HepG2 (cell line): ENCODE data around the gene ZDHHC19. TPM values are rescaled to one million over a fixed set of nuclear protein-coding genes. Genes with fewer than 3 reads are reported as not detected.

Source experiments
- IRF2 ChIP-seq: IDR thresholded peaks from 2 replicates; pipeline ENCODE4 v1.6.1; 2018; ENCODE audit warnings: missing genetic modification reagents, missing compliant biosample characterization
- NR2F6 ChIP-seq, 2 experiments: IDR thresholded peaks; 2 replicates each; pipeline ENCODE4 v1.6.1; 2016; ENCODE audit warnings: antibody characterized with exemption in 1 of 2, mild to moderate bottlenecking in 1 of 2
- SPEN ChIP-seq: sonication (generic); formaldehyde crosslinking; IDR thresholded peaks from 2 replicates; pipeline ENCODE4 v1.5.1; 2020; ENCODE audit warnings: low read depth, mild to moderate bottlenecking, missing genetic modification reagents
- TSC22D2 ChIP-seq: sonication (generic); formaldehyde crosslinking; IDR thresholded peaks from 2 replicates; pipeline ENCODE4 v1.5.1; 2020; ENCODE audit warnings: missing genetic modification reagents, mild to moderate bottlenecking, borderline replicate concordance
- YEATS4 ChIP-seq: sonication (generic); formaldehyde crosslinking; IDR thresholded peaks from 2 replicates; pipeline ENCODE4 v1.4.0; 2020; ENCODE audit warnings: missing genetic modification reagents, borderline replicate concordance
- ZFX ChIP-seq: sonication (generic); formaldehyde crosslinking; IDR thresholded peaks from 2 replicates; pipeline ENCODE4 v1.4.0; 2020; ENCODE audit warnings: mild to moderate bottlenecking, low read depth, missing genetic modification reagents, moderate library complexity
- ZNF251 ChIP-seq: sonication (generic); formaldehyde crosslinking; IDR thresholded peaks from 2 replicates; pipeline ENCODE4 v1.9.0; 2021; ENCODE audit warnings: mild to moderate bottlenecking, missing genetic modification reagents
- ZNF260 ChIP-seq: sonication (generic); formaldehyde crosslinking; IDR thresholded peaks from 2 replicates; pipeline ENCODE4 v1.4.0; 2020; ENCODE audit warnings: missing genetic modification reagents, low read depth, mild to moderate bottlenecking, borderline replicate concordance
- ZNF296 ChIP-seq: sonication (generic); formaldehyde crosslinking; conservative IDR thresholded peaks from 2 replicates; pipeline ENCODE4 v1.5.0; 2020; ENCODE audit warnings: mild to moderate bottlenecking, missing genetic modification reagents
- ZNF775 ChIP-seq: sonication (generic); formaldehyde crosslinking; IDR thresholded peaks from 2 replicates; pipeline ENCODE4 v1.4.0; 2020; ENCODE audit warnings: missing genetic modification reagents, mild to moderate bottlenecking, moderate library complexity, borderline replicate concordance
- ZNF777 ChIP-seq: sonication (generic); formaldehyde crosslinking; IDR thresholded peaks from 2 replicates; pipeline ENCODE4 v1.4.0; 2020; ENCODE audit warnings: missing genetic modification reagents
- polyA plus RNA-seq, 8 experiments: library from polyadenylated mRNA; depleted of rRNA in 3 of 8; stranded (reverse) in 7 of 8; unstranded in 1 of 8; fragments of >200 nt; fragmentation: Illumina TruSeq in 4 of 8; extraction: Trizol in 4 of 8; gene quantifications; 2 replicates each; pipeline versions ENCODE4 v1.2.1 to v1.2.3, GENCODE V29; 2011 to 2016; ENCODE audit warnings: low read depth in 4 of 8, missing spikeins in 1 of 8, mixed read lengths in 1 of 8; ENCODE audit not compliant: insufficient read depth in 1 of 8
- total RNA-seq, 5 experiments: library from RNA; depleted of rRNA; stranded (reverse); fragments of >200 nt; fragmentation: Illumina TruSeq; extraction: Trizol; gene quantifications; 2 replicates each; pipeline ENCODE4 v1.2.3, GENCODE V29; 2016; ENCODE audit warnings: low read depth in 1 of 5
- TF ChIP-seq, protein P1 (sequence below): sonication (generic); formaldehyde crosslinking; IDR thresholded peaks from 2 replicates; pipeline ENCODE4 v1.5.1; 2020; ENCODE audit warnings: mild to moderate bottlenecking, missing genetic modification reagents, moderate library complexity
- TF ChIP-seq, protein P2 (sequence below): sonication (generic); formaldehyde crosslinking; IDR thresholded peaks from 2 replicates; pipeline ENCODE4 v1.8.0; 2023; ENCODE audit warnings: mild to moderate bottlenecking, missing genetic modification reagents
- TF ChIP-seq, protein P3 (sequence below): sonication (generic); formaldehyde crosslinking; conservative IDR thresholded peaks from 2 replicates; pipeline ENCODE4 v1.4.0; 2020; ENCODE audit warnings: missing genetic modification reagents
- TF ChIP-seq, protein P4 (sequence below): sonication (generic); formaldehyde crosslinking; IDR thresholded peaks from 2 replicates; pipeline ENCODE4 v1.5.0; 2020; ENCODE audit warnings: mild to moderate bottlenecking, missing genetic modification reagents, borderline replicate concordance

The ZDHHC19 gene
- total and polyA plus RNA-seq, 2 of the 13 experiments (the other 11 are each of a cell fraction or from before 2014, with no cell fraction given): 0.22 to 0.53 TPM

DNA sequence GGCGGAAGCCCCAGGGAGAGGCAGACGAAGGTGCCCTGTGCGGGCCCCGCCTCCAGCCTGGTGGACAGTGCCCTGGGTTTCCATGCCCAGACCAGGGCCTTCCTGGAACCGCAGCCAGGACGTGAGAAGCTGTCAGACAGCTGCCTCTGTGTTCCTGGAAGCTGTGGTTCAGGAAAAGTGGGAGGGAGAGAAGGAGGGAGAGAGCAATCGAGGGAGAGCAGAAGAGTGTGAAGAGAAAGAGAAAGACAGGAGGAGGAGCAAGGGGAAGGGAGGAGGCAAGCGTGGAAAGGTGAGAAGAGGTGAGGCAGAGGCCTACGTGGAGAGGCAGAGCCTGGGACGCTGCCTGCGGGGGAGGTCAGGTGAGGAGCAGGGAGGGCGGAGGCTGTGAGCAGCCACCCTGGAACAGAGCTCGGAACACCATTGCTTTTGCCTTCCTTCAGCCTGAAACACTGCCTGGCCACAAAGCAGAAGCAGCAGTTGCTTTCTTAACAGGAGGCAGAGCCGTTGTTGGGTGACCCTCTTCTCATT is 18.6 kb downstream of the ZDHHC19 start (continued):
- TF ChIP-seq, protein P1, sequence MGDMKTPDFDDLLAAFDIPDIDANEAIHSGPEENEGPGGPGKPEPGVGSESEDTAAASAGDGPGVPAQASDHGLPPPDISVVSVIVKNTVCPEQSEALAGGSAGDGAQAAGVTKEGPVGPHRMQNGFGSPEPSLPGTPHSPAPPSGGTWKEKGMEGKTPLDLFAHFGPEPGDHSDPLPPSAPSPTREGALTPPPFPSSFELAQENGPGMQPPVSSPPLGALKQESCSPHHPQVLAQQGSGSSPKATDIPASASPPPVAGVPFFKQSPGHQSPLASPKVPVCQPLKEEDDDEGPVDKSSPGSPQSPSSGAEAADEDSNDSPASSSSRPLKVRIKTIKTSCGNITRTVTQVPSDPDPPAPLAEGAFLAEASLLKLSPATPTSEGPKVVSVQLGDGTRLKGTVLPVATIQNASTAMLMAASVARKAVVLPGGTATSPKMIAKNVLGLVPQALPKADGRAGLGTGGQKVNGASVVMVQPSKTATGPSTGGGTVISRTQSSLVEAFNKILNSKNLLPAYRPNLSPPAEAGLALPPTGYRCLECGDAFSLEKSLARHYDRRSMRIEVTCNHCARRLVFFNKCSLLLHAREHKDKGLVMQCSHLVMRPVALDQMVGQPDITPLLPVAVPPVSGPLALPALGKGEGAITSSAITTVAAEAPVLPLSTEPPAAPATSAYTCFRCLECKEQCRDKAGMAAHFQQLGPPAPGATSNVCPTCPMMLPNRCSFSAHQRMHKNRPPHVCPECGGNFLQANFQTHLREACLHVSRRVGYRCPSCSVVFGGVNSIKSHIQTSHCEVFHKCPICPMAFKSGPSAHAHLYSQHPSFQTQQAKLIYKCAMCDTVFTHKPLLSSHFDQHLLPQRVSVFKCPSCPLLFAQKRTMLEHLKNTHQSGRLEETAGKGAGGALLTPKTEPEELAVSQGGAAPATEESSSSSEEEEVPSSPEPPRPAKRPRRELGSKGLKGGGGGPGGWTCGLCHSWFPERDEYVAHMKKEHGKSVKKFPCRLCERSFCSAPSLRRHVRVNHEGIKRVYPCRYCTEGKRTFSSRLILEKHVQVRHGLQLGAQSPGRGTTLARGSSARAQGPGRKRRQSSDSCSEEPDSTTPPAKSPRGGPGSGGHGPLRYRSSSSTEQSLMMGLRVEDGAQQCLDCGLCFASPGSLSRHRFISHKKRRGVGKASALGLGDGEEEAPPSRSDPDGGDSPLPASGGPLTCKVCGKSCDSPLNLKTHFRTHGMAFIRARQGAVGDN (CRISPR knock-in tag): peak; percentile 22; the same call in 1 of the 2 replicates
- no peak for TF ChIP-seq TSC22D2 (CRISPR knock-in tag)
- TF ChIP-seq ZFX (CRISPR knock-in tag): no peak; the same call in 1 of the 2 replicates
- TF ChIP-seq ZNF260: no peak
- TF ChIP-seq IRF2 (CRISPR knock-in tag): no peak
- TF ChIP-seq, protein P2, sequence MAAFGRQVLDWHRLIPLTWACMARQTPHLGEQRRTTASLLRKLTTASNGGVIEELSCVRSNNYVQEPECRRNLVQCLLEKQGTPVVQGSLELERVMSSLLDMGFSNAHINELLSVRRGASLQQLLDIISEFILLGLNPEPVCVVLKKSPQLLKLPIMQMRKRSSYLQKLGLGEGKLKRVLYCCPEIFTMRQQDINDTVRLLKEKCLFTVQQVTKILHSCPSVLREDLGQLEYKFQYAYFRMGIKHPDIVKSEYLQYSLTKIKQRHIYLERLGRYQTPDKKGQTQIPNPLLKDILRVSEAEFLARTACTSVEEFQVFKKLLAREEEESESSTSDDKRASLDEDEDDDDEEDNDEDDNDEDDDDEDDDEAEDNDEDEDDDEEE: 0 out of 2 replicates have a peak, but pooled peaks have one; percentile 30
- TF ChIP-seq, protein P3, sequence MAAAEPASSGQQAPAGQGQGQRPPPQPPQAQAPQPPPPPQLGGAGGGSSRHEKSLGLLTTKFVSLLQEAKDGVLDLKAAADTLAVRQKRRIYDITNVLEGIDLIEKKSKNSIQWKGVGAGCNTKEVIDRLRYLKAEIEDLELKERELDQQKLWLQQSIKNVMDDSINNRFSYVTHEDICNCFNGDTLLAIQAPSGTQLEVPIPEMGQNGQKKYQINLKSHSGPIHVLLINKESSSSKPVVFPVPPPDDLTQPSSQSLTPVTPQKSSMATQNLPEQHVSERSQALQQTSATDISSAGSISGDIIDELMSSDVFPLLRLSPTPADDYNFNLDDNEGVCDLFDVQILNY (CRISPR knock-in tag): no peak
- TF ChIP-seq NR2F6 (IDR thresholded peaks at IDR 0.05): no peak
- no peak for TF ChIP-seq NR2F6 (CRISPR knock-in tag; IDR thresholded peaks at IDR 0.05)
- no peak for TF ChIP-seq ZNF777
- no peak for TF ChIP-seq ZNF775 (CRISPR knock-in tag)
- no peak for TF ChIP-seq ZNF296 (CRISPR knock-in tag)
- TF ChIP-seq, protein P4, sequence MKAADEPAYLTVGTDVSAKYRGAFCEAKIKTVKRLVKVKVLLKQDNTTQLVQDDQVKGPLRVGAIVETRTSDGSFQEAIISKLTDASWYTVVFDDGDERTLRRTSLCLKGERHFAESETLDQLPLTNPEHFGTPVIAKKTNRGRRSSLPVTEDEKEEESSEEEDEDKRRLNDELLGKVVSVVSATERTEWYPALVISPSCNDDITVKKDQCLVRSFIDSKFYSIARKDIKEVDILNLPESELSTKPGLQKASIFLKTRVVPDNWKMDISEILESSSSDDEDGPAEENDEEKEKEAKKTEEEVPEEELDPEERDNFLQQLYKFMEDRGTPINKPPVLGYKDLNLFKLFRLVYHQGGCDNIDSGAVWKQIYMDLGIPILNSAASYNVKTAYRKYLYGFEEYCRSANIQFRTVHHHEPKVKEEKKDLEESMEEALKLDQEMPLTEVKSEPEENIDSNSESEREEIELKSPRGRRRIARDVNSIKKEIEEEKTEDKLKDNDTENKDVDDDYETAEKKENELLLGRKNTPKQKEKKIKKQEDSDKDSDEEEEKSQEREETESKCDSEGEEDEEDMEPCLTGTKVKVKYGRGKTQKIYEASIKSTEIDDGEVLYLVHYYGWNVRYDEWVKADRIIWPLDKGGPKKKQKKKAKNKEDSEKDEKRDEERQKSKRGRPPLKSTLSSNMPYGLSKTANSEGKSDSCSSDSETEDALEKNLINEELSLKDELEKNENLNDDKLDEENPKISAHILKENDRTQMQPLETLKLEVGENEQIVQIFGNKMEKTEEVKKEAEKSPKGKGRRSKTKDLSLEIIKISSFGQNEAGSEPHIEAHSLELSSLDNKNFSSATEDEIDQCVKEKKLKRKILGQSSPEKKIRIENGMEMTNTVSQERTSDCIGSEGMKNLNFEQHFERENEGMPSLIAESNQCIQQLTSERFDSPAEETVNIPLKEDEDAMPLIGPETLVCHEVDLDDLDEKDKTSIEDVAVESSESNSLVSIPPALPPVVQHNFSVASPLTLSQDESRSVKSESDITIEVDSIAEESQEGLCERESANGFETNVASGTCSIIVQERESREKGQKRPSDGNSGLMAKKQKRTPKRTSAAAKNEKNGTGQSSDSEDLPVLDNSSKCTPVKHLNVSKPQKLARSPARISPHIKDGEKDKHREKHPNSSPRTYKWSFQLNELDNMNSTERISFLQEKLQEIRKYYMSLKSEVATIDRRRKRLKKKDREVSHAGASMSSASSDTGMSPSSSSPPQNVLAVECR (CRISPR knock-in tag): 0 out of 2 replicates have a peak, but pooled peaks have one; percentile 4
- no peak for TF ChIP-seq ZNF251
- 0 out of 2 replicates have a peak, but pooled peaks have one; percentile 12 for TF ChIP-seq YEATS4 (CRISPR knock-in tag)
- no peak for TF ChIP-seq SPEN (CRISPR knock-in tag)
